NOMO-1 treated with DMSO at 0.1 percent for 48 hours (cell line): ENCODE data around the gene UNC79.

Source experiments
- DNase-seq: peaks from one replicate; lab custom pipeline; 2025; ENCODE audit not compliant: unreplicated experiment; lab: John Stamatoyannopoulos, UW

UNC79 gene

DNA sequence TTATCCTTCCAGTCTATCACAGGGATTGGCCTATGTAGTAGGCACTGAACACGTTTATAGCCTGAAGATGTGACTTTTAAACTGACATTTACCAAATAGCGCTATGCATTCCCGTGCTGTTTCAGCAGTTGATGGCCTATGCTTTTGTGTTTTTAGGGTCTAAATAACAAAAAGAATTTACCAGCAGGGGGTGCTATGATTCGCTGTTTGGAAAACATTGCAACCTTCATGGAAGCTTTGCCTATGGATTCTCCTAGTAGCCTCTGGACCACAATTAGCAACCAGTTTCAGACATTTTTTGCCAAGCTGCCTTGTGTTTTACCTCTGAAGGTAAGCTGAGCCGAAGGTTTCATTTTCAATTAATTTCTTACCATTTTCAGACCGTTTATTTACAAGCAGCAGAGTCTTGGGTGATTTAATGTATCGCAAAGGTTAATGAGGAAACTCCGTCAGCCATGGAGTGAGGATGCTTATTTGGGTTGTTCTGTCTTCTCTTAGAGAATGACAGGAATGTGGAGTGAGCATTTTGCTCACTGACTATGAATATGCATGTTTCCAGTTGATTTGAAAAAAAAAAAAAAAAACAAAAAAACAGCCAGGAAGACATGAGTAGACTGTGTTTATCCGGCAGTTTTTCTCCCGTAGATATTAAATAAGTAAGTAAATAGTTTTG, 224.5 kb downstream of the UNC79 start:
- peak; percentile 49 for DNase-seq

DNA sequence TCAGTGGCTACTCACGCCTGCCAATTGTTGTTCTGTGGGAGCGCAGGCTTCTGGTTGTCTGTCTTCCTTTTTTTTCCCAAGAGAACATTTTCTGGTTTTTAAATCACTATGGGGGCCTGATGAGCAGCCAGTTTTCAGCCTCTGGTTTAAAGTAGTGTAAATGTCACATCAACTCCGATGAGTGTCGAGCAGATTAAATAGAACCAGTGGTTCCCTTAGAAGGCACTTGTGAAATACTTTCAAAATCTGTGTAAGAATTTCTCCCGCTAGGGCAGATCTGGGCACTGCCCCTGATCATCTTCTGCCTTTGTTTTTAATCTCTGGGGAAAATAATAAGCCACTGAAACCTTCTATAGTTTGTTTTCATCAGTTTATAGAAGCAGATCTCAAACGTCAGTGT, 227.1 kb downstream of the UNC79 start:
- DNase-seq, result no peak

DNA sequence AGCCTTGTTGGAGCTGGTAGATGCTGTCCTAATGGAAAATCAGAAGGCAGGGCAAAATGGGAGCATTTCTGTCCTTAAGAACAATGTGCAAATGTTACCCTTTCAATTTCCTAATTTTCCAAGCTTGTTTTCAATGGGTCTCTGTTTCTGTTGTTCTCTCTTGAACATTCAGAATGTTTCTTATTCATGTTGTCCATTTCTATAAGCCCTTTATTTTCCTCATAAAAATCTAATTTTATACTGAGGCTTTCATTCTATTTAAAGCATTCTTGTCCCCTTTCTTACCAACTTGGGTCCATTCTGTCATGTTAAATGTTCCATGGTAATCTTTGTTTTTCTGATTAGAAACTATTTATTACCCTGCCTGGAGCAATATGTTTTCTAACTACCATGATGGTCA, 232.6 kb downstream of the UNC79 start:
- no peak for DNase-seq

DNA sequence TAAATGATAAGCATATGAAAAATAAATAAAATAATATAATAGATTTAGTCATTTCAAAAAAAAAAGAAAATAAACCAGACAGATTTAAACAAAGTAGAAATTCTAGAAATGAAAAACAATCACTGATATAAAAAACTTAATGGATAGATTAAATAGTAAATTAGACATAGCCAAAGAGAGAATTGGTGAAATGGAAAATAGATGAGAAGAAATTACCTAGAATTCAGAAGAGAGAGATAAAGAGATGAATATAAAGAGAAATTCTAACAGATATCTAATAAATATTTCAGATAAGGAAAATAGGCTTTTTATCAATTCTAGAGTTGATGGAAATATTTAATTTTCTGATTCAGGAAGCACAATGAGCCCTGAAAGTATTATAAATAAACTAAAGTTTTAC, 234.4 kb downstream of the UNC79 start:
- no peak for DNase-seq

DNA sequence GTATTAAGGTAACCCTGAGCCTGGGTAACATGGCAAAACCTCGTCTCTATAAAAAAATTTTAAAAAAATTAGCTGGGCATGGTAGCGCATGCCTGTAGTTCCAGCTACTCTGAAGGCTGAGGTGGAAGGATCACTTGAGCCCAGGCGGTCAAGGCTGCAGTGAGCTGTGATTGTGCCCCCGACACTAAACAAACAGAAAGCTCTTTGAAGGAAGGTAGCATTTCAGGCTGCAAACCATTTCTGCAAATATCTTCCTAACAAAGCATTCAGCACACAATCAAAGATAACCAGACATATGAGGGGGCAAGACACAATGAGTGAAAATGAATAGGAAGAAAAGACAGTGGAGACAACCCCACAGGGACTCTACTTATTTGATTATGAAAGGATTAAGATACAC, 238.9 kb downstream of the UNC79 start:
- DNase-seq, result no peak

DNA sequence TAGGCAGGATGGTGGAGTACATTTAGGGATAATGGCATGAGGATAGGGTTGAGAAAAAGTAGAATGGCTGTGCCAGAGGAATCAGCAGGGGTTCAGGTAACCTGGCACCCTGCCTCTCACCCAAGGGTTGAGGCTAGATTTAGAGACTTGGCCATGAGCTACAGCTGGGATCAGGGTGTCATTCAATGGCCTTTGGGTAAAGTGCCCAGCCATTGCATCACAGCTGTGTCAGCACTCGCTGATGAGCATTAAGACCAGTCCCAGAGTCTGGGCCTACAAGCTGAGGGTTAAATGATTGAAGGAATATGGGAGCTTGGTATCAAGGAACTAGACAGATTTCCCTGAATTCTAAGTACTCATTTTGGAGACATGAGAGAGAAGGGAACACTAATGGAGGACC, 243.6 kb downstream of the UNC79 start:
- DNase-seq, result no peak

DNA sequence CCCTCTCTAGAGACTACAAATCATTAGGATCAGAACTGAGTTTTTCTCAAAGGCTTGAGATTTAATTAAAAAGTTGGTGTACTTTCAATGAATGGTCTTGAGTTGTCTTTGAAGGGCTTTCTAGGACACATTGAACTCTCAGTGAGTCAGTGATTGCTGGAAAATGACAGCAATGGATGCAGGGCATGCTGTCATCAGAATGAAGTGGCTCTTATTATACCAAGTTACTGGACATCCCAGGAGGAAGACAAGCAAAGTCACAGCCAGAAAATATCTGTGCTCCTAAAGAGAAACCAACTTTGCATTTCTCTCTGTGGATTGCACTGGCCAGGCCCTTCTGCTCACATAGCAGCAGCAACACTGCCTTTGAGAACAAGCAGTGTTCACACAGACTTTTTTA, 244.9 kb downstream of the UNC79 start:
- DNase-seq, result no peak

DNA sequence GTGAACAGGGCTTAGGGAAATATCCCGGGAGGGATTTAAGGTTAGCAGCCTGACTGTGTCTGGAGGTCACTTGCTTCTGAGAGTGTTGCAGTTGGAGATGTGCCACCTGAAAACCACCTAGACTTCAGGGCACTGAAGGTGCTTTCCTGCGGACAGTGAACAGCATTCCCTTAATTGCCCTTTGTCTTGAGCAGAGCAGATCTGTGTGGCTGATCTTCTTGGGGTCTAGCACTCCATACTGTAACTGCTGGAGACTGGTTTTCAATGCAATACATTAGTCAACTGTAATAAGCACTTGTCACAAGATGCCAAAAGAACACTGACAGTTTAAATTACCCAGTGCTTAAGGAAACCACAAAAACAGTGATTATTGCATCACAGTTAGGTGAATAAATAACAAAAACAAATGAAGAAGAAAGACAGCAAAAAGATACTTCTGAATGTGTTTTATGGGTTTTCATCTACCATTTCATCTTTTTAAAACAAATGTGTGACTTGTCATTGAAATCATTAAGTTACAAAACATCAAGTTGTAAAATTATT, 245.7 kb downstream of the UNC79 start:
- DNase-seq, result peak; percentile 69

DNA sequence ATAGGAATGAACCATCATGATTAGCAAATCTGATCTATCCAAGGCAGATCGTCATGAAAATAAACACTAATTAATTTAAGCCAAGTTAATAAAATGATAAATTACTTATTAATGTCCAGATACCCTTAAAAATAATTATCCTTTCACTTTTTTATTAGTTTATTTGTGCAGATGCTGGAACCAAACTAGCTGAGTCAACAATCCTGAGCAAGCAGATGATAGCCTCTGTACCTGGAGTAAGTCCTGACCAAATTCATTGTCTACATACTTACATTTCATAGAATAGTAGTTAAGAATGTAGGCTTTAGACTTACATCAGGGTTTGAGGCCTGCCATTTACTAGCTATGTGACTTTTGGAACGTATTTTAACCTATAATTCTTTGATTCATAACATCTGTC, 251.7 kb downstream of the UNC79 start:
- DNase-seq, result no peak

DNA sequence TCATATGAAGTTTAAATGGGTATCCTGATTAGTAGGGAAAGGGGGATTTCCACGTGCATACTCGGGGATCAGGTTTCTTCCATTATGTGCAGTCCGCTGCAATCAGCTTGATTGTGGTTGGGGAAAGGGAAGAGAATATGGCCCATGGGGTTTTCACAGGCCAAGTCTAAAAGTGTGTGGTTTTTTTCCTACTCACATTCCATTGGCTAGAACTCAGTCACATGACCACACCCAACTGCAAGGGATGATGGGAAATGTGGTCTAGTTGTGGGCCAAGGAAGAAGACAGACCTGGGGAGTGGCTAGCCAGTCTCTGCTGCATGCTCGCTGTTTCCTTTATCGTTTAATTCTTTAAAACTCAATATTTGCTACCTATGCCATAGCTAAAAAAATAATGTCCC, 252.5 kb downstream of the UNC79 start:
- DNase-seq, result peak; percentile 11

DNA sequence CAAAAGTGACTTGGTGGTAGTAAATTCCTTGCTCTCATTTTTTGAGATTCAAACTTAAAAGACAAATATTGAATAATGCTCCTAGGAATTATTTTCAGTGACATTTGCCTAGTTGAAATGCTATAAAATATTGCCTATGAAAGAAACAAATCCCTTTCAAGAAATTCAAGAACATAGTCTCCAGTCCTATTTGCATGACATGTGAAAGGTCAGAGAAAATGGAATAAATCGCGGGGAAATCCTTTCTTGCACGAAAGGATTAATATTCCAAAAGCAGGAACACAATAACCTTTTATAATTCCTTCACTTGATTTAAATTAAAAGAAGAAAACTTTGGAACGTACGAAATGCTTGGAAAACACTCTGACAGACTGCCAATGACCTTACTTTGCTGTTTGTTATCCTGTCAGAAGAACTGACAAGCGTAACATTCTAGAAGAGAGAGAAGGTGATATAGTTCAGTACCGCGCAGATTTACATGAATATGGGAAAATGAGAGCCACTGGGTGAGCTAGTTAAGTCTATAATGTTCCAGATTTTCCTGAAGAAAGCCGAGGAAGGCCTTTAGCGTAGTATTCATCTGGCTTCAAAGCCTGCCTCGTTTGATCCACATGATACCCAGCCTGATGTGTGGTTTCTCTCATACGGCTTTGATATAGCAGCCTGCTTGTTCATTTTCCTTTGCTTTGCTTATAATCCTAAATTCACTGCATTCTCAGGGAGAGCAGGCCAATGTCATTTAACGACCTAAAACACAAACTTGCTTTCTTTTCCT, 254.6 kb downstream of the UNC79 start:
- DNase-seq, result no peak

DNA sequence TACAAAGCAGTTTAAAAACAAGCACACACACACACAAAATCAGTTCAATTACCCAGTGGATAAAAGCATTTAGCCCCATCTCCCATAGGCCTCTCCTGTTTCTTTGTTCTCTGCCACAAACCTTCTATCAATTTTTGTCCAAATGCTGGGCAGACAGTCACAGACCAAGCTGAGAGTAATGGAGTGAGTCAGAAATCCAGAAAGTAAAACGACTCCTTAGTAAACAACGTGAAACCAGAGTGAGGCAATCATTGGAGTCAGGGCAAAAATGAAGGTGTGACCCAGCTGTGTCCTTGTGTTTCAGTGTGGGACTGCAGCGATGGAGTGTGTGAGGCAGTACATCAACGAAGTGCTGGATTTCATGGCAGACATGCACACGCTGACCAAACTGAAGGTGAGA, 255.5 kb downstream of the UNC79 start:
- no peak for DNase-seq

DNA sequence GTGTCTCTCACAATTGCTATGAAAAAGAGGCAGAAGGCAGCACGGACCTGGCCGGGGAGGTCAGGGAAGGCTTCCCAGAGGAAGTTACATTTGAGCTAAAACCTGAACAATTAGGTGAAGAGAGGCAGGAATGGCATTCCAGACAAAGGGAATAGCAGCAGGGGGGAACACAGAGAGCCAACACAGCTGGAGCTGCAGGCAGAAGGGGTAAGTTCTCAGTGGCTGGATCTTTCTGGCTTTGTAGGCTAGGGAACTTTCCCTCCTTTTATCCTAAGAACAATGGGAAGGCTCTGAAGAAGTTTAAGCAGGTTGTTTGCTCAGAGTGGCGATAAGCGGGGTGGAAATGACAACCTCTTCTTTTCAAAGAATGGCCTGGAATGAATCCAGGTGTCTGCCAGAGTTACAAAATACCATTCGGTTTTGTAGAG, 257.5 kb downstream of the UNC79 start:
- DNase-seq, result no peak

DNA sequence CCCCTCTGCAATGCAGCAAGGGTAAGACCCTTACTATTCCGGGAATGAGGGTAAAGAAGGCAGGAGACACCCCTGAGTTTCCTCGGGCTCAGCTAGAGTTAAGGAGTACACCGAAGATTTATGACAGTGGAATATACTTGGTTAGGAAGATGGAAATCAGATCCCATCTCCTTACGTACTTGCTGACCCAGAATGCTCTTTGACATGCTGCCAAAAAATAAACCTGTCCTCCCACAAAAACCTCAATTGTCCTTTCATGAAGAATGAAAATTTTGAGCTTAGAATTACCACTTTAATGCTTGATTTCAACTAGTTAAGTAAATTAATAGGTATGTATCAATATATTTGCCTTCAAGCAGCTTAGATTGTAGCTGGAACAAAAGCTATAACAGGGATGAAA, 258.1 kb downstream of the UNC79 start:
- DNase-seq, result no peak

DNA sequence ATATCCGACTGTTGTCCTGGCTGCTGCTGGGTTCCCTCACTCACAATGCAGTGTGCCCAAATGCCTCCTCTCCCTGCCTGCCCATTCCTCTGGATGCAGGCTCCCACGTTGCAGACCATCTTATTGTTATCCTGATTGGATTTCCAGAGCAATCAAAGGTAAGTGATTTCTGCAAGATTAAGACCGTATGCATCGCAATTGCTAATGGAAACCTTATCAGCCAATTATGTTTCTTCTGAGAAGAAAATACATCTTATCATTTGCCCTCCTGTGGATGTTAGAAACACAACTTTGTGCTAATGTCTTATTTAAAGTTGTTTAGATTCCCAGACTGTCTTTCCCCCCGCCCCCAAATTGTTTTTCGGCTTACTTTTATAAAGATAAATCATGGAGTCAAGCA, 259.4 kb downstream of the UNC79 start:
- DNase-seq, result no peak

DNA sequence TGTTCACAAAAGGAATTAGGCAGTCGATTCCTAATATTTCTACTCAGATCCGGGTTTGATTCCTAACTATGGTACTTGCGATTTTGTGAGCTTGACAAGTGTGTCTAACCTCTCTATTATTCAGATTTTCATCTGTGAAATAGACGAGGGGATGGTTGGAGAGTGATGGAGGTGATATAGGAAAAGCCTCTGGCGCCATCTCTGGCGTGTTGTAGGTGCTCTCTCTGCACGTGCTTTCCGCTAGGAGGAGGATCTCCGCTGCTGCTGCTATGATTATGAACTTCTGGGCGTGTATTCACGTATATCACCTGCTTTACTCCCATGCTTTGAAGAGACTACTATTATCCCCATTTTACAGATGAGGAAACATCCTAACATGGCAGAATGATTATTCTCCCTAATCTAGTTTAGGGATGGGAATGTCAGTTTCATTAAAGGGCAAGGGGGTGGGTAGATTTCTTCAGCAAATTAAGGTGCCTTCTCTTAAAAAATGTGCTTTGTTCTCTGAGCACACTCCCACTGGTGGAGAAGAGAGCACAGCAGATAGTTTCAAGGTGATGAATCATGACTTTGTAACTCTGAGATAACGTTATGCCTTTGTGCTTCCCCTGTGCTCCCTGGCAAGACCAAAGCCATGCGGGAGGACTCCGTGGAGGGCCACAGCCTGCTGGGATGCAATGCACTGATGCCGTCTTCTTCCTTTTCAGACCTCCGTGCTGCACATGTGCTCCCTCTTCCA, 260.5 kb downstream of the UNC79 start:
- no peak for DNase-seq

DNA sequence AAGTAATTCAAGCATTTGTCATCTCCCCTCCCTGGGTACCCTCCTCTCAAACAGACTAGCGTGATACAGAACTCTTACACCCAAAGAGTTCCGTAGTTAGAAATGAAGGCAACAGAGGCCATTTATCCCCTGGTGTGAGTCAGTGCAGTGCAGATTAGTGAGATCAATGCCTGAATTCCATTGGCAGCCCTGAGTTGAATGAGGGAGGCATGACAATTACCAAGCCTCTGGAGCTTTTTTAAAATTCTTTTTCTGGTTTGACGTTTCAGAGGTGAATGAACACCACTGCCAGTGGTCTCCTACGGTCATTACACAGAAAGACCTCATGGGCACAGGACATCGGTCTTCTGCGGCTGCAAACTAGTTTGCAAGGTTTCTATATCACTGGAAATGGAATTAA, 263.2 kb downstream of the UNC79 start:
- no peak for DNase-seq

DNA sequence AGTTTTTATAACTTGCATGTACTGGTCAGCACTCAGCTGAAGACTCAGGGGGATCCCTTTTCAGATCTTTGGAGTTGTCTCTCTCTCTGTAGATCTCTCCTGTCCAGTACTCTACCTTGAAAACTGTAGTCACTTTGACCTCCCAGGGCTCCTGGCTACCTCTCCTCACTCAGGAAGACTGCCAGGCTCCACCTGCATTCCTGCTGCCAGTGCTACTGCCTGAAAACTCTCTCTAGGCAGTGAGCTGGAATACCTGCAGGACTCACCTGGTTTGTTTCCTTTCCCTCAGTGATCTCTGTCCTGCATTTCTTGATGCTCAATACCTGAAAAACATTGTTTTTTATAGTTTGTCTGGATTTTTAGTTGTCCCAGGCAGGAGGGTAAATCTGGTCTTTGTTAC, 270.2 kb downstream of the UNC79 start:
- DNase-seq, result no peak

DNA sequence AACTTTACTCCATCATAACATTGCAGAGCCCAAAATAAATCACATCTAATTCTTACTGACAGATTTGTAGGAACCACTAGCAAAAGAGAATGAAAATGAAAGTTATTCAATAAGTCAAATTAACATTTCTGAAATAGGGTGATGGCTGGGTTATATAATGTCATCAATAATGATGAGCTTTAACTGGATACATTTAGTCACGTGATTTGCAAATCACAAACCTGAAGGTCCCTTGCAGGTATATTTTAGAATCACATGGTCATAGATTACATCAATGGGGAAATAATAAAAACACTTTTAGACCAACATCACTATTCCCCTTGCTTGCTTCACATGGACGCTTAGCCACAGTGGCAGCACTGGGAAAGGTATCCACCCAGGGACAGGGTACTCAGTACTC, 270.8 kb downstream of the UNC79 start:
- no peak for DNase-seq

DNA sequence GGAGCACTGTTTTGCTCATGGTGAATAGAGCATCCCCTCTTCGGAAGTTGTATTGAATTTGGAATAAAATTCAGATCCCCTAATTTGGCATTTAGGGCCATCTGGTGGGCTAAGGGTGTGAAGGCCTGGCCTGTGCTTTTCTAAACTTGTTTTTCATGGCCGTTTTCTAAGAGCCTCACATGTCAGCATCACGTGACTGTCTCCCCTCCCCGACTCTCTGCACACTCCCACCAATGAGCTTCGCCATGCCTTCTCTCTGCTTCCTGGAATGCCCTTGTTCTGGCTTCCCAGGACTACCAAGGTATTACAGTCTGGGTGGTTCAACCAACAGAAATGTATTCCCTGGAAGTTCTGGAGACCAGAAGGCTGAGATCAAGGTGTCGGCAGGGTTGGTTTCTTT, 272.2 kb downstream of the UNC79 start:
- DNase-seq, result no peak

DNA sequence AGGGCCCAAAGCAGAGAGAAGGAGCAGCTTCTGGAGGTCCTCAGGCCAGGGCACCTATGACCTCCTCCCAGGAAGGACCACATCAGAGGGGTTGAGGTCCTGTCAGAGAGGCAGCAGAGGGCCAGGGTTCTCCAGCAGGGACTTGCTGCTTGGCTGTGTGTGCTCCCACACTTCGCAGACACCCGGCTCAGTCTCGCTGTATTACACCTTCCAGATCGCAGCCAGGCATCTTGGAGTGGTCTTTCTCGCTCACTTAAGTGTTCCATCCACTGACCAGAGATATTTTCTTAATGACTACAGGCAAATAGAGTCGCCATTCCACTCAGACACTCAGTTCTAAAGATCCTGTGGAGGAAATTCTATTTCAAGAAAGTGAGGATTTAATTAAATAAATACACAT, 273.2 kb downstream of the UNC79 start:
- no peak for DNase-seq
